H9 (cell line): ENCODE results near the gene ATP2A2. TPM values are rescaled to one million over a fixed set of nuclear protein-coding genes. Genes with fewer than 3 reads are reported as not detected.

ENCODE experiments used
- DNase-seq: peaks from one replicate; pipeline ENCODE4 v3.0.0-alpha.2; 2017
- H2AFZ ChIP-seq: one replicate; pipeline ENCODE4 v1.6.1; 2013; ENCODE audit warnings: mild to moderate bottlenecking, low read length, control low read depth, moderate library complexity
- H2AK5ac ChIP-seq: 2 replicates; pipeline ENCODE4 v1.6.1; 2013; ENCODE audit warnings: low read length, control low read depth, mixed read lengths; ENCODE audit not compliant: insufficient read length
- H2BK120ac ChIP-seq: one replicate; pipeline ENCODE4 v1.6.1; 2013; ENCODE audit warnings: low read depth, mild to moderate bottlenecking, low read length, control low read depth, inconsistent platforms; ENCODE audit not compliant: poor library complexity, severe bottlenecking
- H2BK12ac ChIP-seq: 2 replicates; pipeline ENCODE4 v1.6.1; 2013; ENCODE audit warnings: low read length, control low read depth, mixed read lengths, low read depth; ENCODE audit not compliant: insufficient read length
- H2BK15ac ChIP-seq: 2 replicates; pipeline ENCODE4 v1.6.1; 2013; ENCODE audit warnings: low read depth, low read length, control low read depth
- H2BK20ac ChIP-seq: one replicate; pipeline ENCODE4 v1.6.1; 2013; ENCODE audit warnings: low read depth, mild to moderate bottlenecking, low read length, control low read depth, inconsistent platforms; ENCODE audit not compliant: poor library complexity, severe bottlenecking
- H2BK5ac ChIP-seq: 2 replicates; pipeline ENCODE4 v1.6.1; 2013; ENCODE audit warnings: low read length, control low read depth, mixed read lengths; ENCODE audit not compliant: insufficient read length
- H3K14ac ChIP-seq: 2 replicates; pipeline ENCODE4 v1.6.1; 2013; ENCODE audit warnings: low read length, control low read depth; ENCODE audit not compliant: insufficient read depth
- H3K18ac ChIP-seq: 2 replicates; pipeline ENCODE4 v1.6.1; 2013; ENCODE audit warnings: low read depth, mild to moderate bottlenecking, mixed read lengths, low read length, control low read depth; ENCODE audit not compliant: insufficient read length
- H3K23ac ChIP-seq: 2 replicates; pipeline ENCODE4 v1.6.1; 2013; ENCODE audit warnings: low read length, control low read depth, mixed read lengths, low read depth; ENCODE audit not compliant: insufficient read length
- H3K23me2 ChIP-seq: 2 replicates; pipeline ENCODE4 v1.6.1; 2013; ENCODE audit warnings: low read depth, mild to moderate bottlenecking, mixed read lengths, low read length, control low read depth; ENCODE audit not compliant: insufficient read length, poor library complexity, severe bottlenecking
- H3K27ac ChIP-seq: 2 replicates; pipeline ENCODE4 v1.5.1; 2013; ENCODE audit warnings: low read length, control low read depth, mixed read lengths, low read depth; ENCODE audit not compliant: insufficient read length
- H3K27me3 ChIP-seq: 2 replicates; pipeline ENCODE4 v1.6.1; 2013; ENCODE audit warnings: low read length, control low read depth, inconsistent platforms; ENCODE audit not compliant: insufficient read depth
- H3K4ac ChIP-seq: 2 replicates; pipeline ENCODE4 v1.6.1; 2013; ENCODE audit warnings: low read depth, mild to moderate bottlenecking, control low read depth, inconsistent platforms, low read length, moderate library complexity
- H3K4me1 ChIP-seq: 2 replicates; pipeline ENCODE4 v1.6.1; 2013; ENCODE audit warnings: low read length, control low read depth, inconsistent platforms; ENCODE audit not compliant: insufficient read depth
- H3K4me2 ChIP-seq: 2 replicates; pipeline ENCODE4 v1.6.1; 2013; ENCODE audit warnings: low read length, control low read depth, mixed read lengths; ENCODE audit not compliant: insufficient read length, insufficient read depth
- H3K56ac ChIP-seq: 2 replicates; pipeline ENCODE4 v1.6.1; 2013; ENCODE audit warnings: low read depth, mild to moderate bottlenecking, mixed read lengths, low read length, control low read depth; ENCODE audit not compliant: insufficient read length
- H3K79me1 ChIP-seq: 2 replicates; pipeline ENCODE4 v1.6.1; 2013; ENCODE audit warnings: low read depth, mild to moderate bottlenecking, moderate library complexity, low read length, control low read depth, inconsistent platforms; ENCODE audit not compliant: insufficient read depth, poor library complexity, severe bottlenecking
- H3K79me2 ChIP-seq: 2 replicates; pipeline ENCODE4 v1.6.1; 2013; ENCODE audit warnings: low read length, control low read depth, inconsistent platforms; ENCODE audit not compliant: insufficient read depth
- H3K9ac ChIP-seq: 2 replicates; pipeline ENCODE4 v1.6.1; 2013; ENCODE audit warnings: low read length, control low read depth, mixed read lengths; ENCODE audit not compliant: insufficient read length; ENCODE audit errors: extremely low read depth
- H3K9me3 ChIP-seq: one replicate; pipeline ENCODE4 v1.6.1; 2013; ENCODE audit warnings: low read depth, low read length, inconsistent platforms; ENCODE audit not compliant: control insufficient read depth
- H3T11ph ChIP-seq: one replicate; pipeline ENCODE4 v1.6.1; 2013; ENCODE audit warnings: mild to moderate bottlenecking, low read length, control low read depth, inconsistent platforms
- H4K20me1 ChIP-seq: one replicate; pipeline ENCODE4 v1.6.1; 2013; ENCODE audit not compliant: control insufficient read depth, insufficient read length, insufficient read depth
- H4K5ac ChIP-seq: 2 replicates; pipeline ENCODE4 v1.6.1; 2013; ENCODE audit warnings: low read depth, mild to moderate bottlenecking, mixed read lengths, low read length, control low read depth; ENCODE audit not compliant: insufficient read length
- H4K8ac ChIP-seq: replicated peaks from 2 replicates; pipeline ENCODE4 v1.6.1; 2013; ENCODE audit warnings: low read length, control low read depth, mixed read lengths, low read depth; ENCODE audit not compliant: insufficient read length
- H4K91ac ChIP-seq: 2 replicates; pipeline ENCODE4 v1.6.1; 2013; ENCODE audit warnings: low read depth, mild to moderate bottlenecking, moderate library complexity, mixed read lengths, low read length, control low read depth; ENCODE audit not compliant: insufficient read length
- H3K27ac Mint-ChIP-seq, 3 experiments: 2 replicates in 2 of 3; 3 replicates in 1 of 3; pipeline ENCODE4 v1.8.0; 2020 to 2021; ENCODE audit warnings: mixed read lengths in 3 of 3, mild to moderate bottlenecking in 1 of 3, moderate library complexity in 1 of 3
- H3K27me3 Mint-ChIP-seq: 2 replicates; pipeline ENCODE4 v1.8.0; 2021; ENCODE audit warnings: low read depth, mild to moderate bottlenecking, moderate library complexity, mixed read lengths
- H3K36me3 Mint-ChIP-seq, 3 experiments: 2 replicates in 2 of 3; 3 replicates in 1 of 3; pipeline ENCODE4 v1.8.0; 2020 to 2021; ENCODE audit warnings: low read depth in 3 of 3, mixed read lengths in 3 of 3; ENCODE audit not compliant: insufficient read depth in 1 of 3
- H3K4me1 Mint-ChIP-seq, 2 experiments: 2 replicates each; pipeline ENCODE4 v1.8.0; 2020; ENCODE audit warnings: mixed read lengths in 2 of 2
- H3K4me3 Mint-ChIP-seq, 2 experiments: 2 replicates in 1 of 2; 3 replicates in 1 of 2; pipeline ENCODE4 v1.8.0; 2020 to 2021; ENCODE audit warnings: mild to moderate bottlenecking in 2 of 2, mixed read lengths in 2 of 2, moderate library complexity in 1 of 2
- H3K9me3 Mint-ChIP-seq, 2 experiments: 2 replicates in 1 of 2; 3 replicates in 1 of 2; pipeline ENCODE4 v1.8.0; 2020; ENCODE audit warnings: mild to moderate bottlenecking in 2 of 2, mixed read lengths in 2 of 2, moderate library complexity in 1 of 2
- WGBS: extraction: QIAGEN DNeasy Blood & Tissue Kit; methylation state at CpG from one replicate; pipeline ENCODE4 v1.1.7; 2013; ENCODE audit warnings: missing lambda C conversion rate, low lambda C conversion rate, mixed read lengths; ENCODE audit not compliant: insufficient read length; ENCODE audit errors: extremely low coverage; 5-methylcytosine and 5-hydroxymethylcytosine counted together
- total RNA-seq: library from RNA; stranded (reverse); gene quantifications from 2 replicates; pipeline ENCODE4 v1.2.1, GENCODE V29; 2021
- TF ChIP-seq, protein P1 (sequence below): fragments of 200-600 bp; sonication (generic); conservative IDR thresholded peaks from 3 replicates; pipeline ENCODE4 v1.8.0; 2021; ENCODE audit warnings: antibody characterized with exemption, mild to moderate bottlenecking

The ATP2A2 gene
- total RNA-seq, 1 experiment from 2014 or later: 257 TPM

- H3K4me3 Mint-ChIP-seq: no peak overlapping the region
- Histone ChIP-seq H3K23me2 (peaks cover 3% of the 10 kb centered on the region), H4K91ac (no peak overlapping the region), H3T11ph (no peak overlapping the region), H3K9ac (no peak overlapping the region), H3K4ac (no peak overlapping the region), H3K27ac (no peak overlapping the region), H3K18ac (no peak overlapping the region), H3K23ac (no peak overlapping the region), H4K5ac (no peak overlapping the region), H2BK120ac (no peak overlapping the region), H2AK5ac (no peak overlapping the region), H3K79me1 (no peaks in the 10 kb centered on the region), H3K56ac (no peak overlapping the region), H3K14ac (no peak overlapping the region), H2BK15ac (no peak overlapping the region), H2BK20ac (no peak overlapping the region), H2BK5ac (no peak overlapping the region), H3K4me2 (no peak overlapping the region), H4K8ac (no peak overlapping the region), H4K20me1 (no peaks in the 10 kb centered on the region), H3K9me3 (no peaks in the 10 kb centered on the region), H3K4me1 (no peaks in the 10 kb centered on the region), H3K27me3 (no peaks in the 10 kb centered on the region), H2AFZ (no peak overlapping the region), H2BK12ac (no peak overlapping the region), H3K79me2 (no peaks in the 10 kb centered on the region)
- no peak for DNase-seq
- H3K36me3 Mint-ChIP-seq: peaks cover 83 to 100% (median 98%) of the 10 kb centered on the region in 3 experiments; a peak in 6 of 7 replicates
- TF ChIP-seq, protein P1, sequence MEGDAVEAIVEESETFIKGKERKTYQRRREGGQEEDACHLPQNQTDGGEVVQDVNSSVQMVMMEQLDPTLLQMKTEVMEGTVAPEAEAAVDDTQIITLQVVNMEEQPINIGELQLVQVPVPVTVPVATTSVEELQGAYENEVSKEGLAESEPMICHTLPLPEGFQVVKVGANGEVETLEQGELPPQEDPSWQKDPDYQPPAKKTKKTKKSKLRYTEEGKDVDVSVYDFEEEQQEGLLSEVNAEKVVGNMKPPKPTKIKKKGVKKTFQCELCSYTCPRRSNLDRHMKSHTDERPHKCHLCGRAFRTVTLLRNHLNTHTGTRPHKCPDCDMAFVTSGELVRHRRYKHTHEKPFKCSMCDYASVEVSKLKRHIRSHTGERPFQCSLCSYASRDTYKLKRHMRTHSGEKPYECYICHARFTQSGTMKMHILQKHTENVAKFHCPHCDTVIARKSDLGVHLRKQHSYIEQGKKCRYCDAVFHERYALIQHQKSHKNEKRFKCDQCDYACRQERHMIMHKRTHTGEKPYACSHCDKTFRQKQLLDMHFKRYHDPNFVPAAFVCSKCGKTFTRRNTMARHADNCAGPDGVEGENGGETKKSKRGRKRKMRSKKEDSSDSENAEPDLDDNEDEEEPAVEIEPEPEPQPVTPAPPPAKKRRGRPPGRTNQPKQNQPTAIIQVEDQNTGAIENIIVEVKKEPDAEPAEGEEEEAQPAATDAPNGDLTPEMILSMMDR: no peak
- H3K27ac Mint-ChIP-seq: peak overlapping the region in 1 of 3 experiments; percentile 60; a peak in 1 of 7 replicates
- H3K4me1 Mint-ChIP-seq: peaks cover 2 to 5% of the 10 kb centered on the region in 2 experiments; a peak in 3 of 4 replicates
- H3K27me3 Mint-ChIP-seq: no peaks in the 10 kb centered on the region
- H3K9me3 Mint-ChIP-seq: no peaks in the 10 kb centered on the region
- WGBS: no CpG with 5 or more reads among the region's 5 CpGs
Measured at GRCh38 chr12:110343114-110343513, 62.1 kb downstream of the ATP2A2 start.
